ENCODE data around the gene DDX19B. TPM values are rescaled to one million over a fixed set of nuclear protein-coding genes. Genes with fewer than 3 reads are reported as not detected.
A peak's percentile ranks its signal among the peaks of the same experiment; 100 is the strongest.

DDX19B gene
- total and polyA plus RNA-seq, 7 donors = 15.0 to 21.4 (median 16.0) TPM

GRCh38 chr16:70251629-70252354, 47.2 kb upstream of the DDX19B start, which contains the start of gene EXOSC6:
Gene EXOSC6, minus strand, starts transcription at chr16:70251940. Its CDS starts 40 bp downstream, at chr16:70251900.
- H3K4me3 ChIP-seq = peak within 1 kb of the TSS; percentile 72
- peaks cover 14 to 48% of the 10 kb centered on the region in 2 donors for H3K36me3 ChIP-seq (ENCODE audit: insufficient read depth in 1 of 2, low read depth in 1 of 2)
- TF ChIP-seq, protein P1, sequence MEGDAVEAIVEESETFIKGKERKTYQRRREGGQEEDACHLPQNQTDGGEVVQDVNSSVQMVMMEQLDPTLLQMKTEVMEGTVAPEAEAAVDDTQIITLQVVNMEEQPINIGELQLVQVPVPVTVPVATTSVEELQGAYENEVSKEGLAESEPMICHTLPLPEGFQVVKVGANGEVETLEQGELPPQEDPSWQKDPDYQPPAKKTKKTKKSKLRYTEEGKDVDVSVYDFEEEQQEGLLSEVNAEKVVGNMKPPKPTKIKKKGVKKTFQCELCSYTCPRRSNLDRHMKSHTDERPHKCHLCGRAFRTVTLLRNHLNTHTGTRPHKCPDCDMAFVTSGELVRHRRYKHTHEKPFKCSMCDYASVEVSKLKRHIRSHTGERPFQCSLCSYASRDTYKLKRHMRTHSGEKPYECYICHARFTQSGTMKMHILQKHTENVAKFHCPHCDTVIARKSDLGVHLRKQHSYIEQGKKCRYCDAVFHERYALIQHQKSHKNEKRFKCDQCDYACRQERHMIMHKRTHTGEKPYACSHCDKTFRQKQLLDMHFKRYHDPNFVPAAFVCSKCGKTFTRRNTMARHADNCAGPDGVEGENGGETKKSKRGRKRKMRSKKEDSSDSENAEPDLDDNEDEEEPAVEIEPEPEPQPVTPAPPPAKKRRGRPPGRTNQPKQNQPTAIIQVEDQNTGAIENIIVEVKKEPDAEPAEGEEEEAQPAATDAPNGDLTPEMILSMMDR (IDR thresholded peaks at IDR 0.05) = peak; percentile 71
- peaks cover 9% of the 10 kb centered on the region for H3K4me1 ChIP-seq
- no peaks in the 10 kb centered on the region for H3K9me3 ChIP-seq
- WGBS, 3 donors = 3 to 5% (median 4%) methylated on average over 25 to 65 of the region's 65 CpGs
- ATAC-seq = peak; percentile 85 to 96 (median 94)
- intact Hi-C loops (cut with DNase I) = no loop called here
- DNase-seq = peak; percentile 91 to 94
- peak within 1 kb of the TSS; percentile 64 for H3K27ac ChIP-seq
- H3K27me3 ChIP-seq (ENCODE audit: insufficient read depth in 3 of 3, low read length in 2 of 3) = no peaks in the 10 kb centered on the region

DNA sequence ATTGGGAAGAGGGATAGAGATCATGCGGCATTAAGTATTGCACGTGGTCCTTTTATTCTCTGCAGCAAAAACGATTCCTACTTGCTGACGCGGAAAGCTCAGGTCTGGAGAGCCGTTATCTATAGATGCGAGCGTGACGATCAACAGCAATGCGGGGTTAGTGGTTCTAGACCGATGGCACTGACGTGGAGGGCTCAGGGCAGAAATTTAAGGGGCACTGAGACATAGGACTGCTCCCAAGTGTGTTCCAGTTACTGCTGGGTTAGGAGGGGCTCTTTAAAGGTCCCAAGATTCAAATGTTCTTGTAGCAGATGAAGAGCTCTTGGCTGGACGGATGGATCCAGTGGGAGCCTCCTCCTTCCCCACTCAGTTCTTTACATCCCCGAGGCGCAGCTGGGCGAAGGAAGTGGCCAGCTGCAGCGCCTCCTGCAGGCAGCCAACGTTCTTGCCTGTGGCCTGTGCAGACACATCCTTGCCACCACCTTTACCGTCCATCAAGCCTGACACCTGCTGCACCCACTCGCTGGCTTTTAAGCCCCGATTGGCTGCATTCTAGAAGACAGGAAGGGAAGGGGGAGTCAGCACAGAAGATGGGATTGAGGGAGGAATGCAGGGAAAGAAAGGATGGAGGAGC, 46.5 kb upstream of the DDX19B start:
- Histone ChIP-seq H3K27ac (no peak overlapping the region), H3K36me3 (ENCODE audit: insufficient read depth in 1 of 2, low read depth in 1 of 2) (peaks cover 16 to 55% of the 10 kb centered on the region in 2 donors), H3K4me1 (peaks cover 9% of the 10 kb centered on the region), H3K4me3 (no peak overlapping the region), H3K27me3 (ENCODE audit: insufficient read depth in 3 of 3, low read length in 2 of 3) (no peaks in the 10 kb centered on the region), H3K9me3 (no peaks in the 10 kb centered on the region)
- DNase-seq (peak in 1 of 2 donors; percentile 50), ATAC-seq (peak in 1 of 4 donors; percentile 5)
- intact Hi-C loops (cut with DNase I) = no loop called here
- WGBS, 3 donors = 79 to 82% (median 81%) methylated on average over 21 of the region's 21 CpGs
- TF ChIP-seq, protein P1 (IDR thresholded peaks at IDR 0.05) = no peak

DNA sequence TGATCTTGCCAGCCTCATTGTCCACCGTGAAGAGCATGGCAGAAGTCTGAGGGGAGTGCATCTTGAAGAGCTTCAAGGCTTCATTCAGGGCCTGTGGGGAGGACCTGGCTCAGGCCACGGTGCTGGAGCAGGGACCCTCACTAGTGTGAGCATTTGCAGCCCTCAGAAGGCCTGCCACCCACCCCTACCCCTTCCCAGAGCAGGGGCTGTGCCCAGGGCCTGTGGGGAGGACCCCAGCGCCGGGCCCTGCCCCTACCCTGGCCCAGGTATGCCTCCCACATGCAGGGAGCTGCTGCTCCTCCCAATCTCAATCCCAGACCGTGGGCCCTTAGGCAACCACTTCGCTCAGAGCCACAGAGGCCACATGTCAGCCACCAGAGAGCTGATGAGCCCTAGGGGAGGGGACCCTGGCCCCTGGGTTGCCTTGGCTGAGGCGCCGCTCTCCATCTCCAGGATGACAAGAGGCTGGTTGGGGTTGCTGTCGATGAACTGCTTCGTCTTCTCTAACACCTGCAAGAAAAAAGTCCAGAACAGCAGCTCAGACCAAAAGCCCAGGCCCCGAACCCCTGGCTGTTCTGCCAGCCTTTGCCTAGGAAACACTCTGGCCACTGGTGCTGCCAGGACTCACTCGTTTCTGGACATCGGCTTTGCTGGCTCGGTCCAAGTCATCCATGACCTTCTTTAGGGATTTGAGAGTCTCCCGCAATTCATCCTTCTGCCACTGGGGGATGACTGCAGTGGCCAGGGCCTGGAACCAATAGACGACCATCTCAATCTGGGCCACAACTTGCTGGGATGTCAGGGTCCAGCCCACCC, 45.5 kb upstream of the DDX19B start:
- peaks cover 9% of the 10 kb centered on the region for H3K4me1 ChIP-seq
- ATAC-seq (peak in 1 of 4 donors; percentile 41), DNase-seq (peak in 1 of 2 donors; percentile 47)
- no peak overlapping the region for H3K27ac ChIP-seq
- H3K36me3 ChIP-seq (ENCODE audit: insufficient read depth in 1 of 2, low read depth in 1 of 2) = peaks cover 16 to 65% of the 10 kb centered on the region in 2 donors
- 66 to 75% (median 68%) methylated on average over 16 of the region's 16 CpGs for WGBS, 3 donors
- TF ChIP-seq, protein P1 (IDR thresholded peaks at IDR 0.05) = peak; percentile 33
- no peaks in the 10 kb centered on the region for H3K27me3 ChIP-seq (ENCODE audit: insufficient read depth in 3 of 3, low read length in 2 of 3)
- H3K9me3 ChIP-seq = no peaks in the 10 kb centered on the region
- intact Hi-C loops (cut with DNase I) = no loop called here
- H3K4me3 ChIP-seq = no peak overlapping the region

GRCh38 chr16:70254180-70254964, 44.6 kb upstream of the DDX19B start:
- Histone ChIP-seq H3K4me1 (peaks cover 9% of the 10 kb centered on the region), H3K36me3 (ENCODE audit: insufficient read depth in 1 of 2, low read depth in 1 of 2) (peaks cover 16 to 74% of the 10 kb centered on the region in 2 donors), H3K9me3 (no peaks in the 10 kb centered on the region), H3K27me3 (ENCODE audit: insufficient read depth in 3 of 3, low read length in 2 of 3) (no peaks in the 10 kb centered on the region), H3K4me3 (no peak overlapping the region), H3K27ac (no peak overlapping the region)
- ATAC-seq (no peak), DNase-seq (peak in 1 of 2 donors; percentile 50)
- intact Hi-C loops (cut with DNase I) = no loop called here
- WGBS, 3 donors = 94 to 95% (median 95%) methylated on average over 9 of the region's 9 CpGs
- TF ChIP-seq, protein P1 (IDR thresholded peaks at IDR 0.05) = no peak
